ENCODE measurements around the gene KRTAP26-1. TPM values are rescaled to one million over a fixed set of nuclear protein-coding genes. Genes with fewer than 3 reads are reported as not detected.

Gene KRTAP26-1, protein sequence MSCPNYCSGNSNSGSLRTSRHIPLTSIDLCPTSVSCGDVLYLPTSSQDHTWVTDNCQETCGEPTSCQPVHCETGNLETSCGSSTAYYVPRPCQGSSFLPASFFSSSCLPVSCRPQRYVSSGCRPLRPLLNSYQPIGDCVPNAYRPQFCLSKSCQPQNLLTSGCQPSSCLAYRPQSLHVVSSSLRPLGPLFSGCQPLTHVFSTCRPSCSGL
- not detected in 2 replicates for total RNA-seq

DNA sequence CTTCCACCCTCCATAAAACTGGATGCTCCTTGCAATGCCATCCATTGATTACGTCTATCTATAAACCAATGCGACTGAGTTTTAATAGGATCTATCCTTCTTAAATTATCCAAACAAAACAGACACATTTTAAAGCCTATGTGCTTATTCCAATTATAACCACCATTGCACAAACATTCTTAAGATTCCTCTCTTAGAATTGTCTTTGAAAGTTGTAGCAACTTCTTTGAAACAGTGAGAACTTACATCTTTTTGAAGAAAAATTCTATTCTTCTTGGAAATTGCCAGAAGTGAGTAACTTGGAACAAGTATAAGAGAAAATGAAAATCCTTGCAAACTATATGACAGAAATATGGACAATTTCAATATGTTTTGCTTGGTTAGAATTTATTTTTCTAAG, at the start of gene KRTAP26-1:
KRTAP26-1 (minus strand) TSS at position 101 of the 400 bp plus-strand sequence. CDS start 280 bp downstream, outside the sequence.
- intact Hi-C loops (cut with micrococcal nuclease): no loop called here

GRCh38 chr21:30355906-30356305, 35.8 kb upstream of the KRTAP26-1 start:
- intact Hi-C loops (cut with micrococcal nuclease): no loop called here

DNA sequence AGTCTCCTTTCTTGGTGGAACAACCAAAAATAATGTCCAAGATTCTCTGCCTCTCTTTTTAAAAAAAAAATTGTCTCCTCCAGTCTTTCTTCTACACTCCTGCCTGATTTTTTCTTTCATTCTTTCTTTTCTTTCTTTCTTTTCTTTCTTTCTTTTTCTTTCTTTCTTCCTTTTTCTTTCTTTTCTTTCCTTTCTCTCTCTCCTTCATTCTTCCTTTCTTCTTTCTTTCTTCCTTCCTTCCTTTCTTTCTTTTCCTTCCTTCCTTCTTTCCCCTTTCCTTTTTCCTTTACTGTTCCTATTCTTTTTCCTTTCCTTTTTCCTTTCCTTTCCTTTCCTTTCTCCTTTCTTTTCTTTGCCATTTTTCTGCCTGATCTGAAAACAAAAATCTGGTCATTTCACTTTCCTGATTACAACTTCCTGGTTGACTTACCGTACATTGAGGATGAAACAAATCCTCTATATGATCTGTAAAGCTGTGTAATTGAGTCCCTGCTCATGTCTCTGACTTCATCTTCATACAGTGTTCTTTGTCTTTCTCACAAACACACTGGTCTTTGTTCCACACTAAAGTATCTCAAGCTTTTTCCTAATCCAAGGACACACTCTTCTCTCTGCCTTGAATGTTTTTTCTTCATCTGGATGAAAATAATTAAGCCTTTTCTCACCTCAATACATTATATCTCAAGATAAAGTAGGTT, 34.3 kb upstream of the KRTAP26-1 start:
- intact Hi-C loops (cut with micrococcal nuclease): no loop called here

DNA sequence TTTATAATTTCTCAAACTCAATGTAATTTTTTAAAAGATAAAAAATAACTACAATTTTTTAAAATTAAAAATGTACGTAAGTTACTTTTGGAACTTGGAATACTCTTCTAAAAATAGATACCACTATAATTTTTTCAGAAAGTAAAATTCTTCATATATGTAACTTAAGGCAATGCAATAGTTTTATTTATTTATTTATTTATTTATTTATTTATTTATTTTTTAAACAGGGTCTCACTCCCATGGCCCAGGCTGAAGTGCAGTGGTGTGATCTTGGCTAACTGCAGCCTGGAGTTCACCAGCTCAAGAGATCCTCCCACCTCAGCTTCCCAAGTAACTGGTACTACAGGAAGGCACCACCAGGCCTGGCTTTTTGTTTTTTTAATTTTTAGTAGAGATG, 31.4 kb upstream of the KRTAP26-1 start:
- intact Hi-C loops (cut with micrococcal nuclease): no loop called here

DNA sequence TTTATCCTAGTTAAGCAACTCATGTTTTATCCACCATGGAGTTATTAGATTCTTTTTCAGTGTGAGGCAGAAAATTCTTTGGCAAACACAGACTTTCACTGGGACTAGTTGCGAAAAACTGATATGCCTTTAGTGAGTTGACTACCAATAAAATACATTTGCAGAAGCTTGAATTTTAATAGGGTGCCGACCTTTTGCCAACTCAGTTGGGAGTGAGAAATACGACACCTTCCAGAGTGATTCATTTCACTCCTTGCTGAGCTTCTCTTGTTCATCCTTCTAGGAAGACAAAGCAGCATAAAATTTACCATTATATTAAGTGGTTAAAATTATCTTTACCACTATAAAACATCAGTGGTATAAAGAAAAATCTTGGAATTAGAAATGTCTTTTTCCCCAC, 29.5 kb upstream of the KRTAP26-1 start:
- intact Hi-C loops (cut with micrococcal nuclease): loop anchor here (10.0 kb wide), 1 partner anchor 1255 kb away; no protein-coding TSS in a partner anchor

- intact Hi-C loops (cut with micrococcal nuclease): loop anchor here (10.0 kb wide), 1 partner anchor 1256 kb away; no protein-coding TSS in a partner anchor
Measured at GRCh38 chr21:30348506-30348905, 28.4 kb upstream of the KRTAP26-1 start, which contains the start of gene KRTAP23-1. TSS of gene KRTAP23-1 (minus strand) at chr21:30348606. CDS start at chr21:30348606, 0 bp downstream.

DNA sequence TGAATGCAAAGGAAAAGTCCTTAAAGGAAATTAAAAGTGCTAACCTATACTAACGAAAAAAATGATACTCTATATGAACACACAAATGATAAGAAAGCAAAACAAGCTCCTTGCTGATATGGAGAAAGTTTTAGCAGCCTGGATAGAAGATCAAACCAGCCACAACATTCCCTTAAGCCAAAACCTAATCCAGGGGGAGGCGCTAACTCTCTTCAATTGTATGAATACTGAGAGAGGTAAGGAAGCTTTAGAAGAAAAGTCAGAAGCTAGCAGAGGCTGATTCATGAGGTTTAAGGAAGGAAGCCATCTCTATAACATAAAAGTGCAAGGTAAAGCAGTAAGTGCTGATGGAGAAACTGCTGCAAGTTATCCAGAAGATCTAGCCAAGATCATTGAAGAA, 24.9 kb upstream of the KRTAP26-1 start:
- intact Hi-C loops (cut with micrococcal nuclease): loop anchor here (10.0 kb wide), 1 partner anchor 1260 kb away; no protein-coding TSS in a partner anchor

GRCh38 chr21:30340714-30341573, 20.8 kb upstream of the KRTAP26-1 start:
- intact Hi-C loops (cut with micrococcal nuclease): loop anchor here (10.0 kb wide), 1 partner anchor 1264 kb away; no protein-coding TSS in a partner anchor

DNA sequence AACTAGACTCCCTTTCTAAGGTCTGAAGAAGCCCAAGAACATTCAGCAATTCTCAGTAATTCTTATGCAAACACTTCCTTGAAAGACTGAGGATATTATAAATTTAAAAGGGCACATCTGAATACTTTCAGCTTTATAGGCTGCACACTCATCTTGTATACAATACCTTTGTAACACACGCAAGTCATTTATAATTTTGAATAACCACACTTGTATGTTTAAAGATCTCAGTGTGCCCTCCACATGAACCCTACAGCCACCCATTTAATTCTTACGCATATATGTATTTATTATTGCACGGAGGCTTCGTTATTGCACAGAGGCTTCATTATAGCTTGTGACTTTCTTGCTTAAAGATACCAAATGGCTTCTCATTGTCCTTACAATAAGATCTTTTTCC, 18.6 kb upstream of the KRTAP26-1 start:
- intact Hi-C loops (cut with micrococcal nuclease): no loop called here

DNA sequence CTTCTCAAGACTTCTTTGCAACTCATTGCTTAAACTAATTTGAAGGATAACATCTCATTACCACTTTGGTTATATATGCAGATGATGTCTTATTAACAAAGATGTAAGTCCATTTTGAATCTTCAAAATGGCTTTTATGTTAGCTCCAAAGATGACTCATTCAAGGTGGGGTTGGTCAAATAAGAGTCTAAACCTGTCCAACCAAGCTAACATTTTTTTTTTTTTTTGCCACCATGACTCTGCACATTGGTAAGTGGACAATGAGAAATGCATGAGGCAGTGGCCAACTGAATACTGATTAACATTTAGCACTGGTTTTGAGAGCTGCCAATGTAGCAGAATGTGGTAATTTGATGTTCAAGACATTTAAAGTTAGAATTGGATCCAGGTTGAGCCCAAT, 17.7 kb upstream of the KRTAP26-1 start:
- intact Hi-C loops (cut with micrococcal nuclease): no loop called here

- intact Hi-C loops (cut with micrococcal nuclease): no loop called here
Measured at GRCh38 chr21:30337276-30337744, 17.2 kb upstream of the KRTAP26-1 start, which contains the start of gene KRTAP27-1. TSS of gene KRTAP27-1 (minus strand) at chr21:30337694. CDS start at chr21:30337668, 26 bp downstream.

DNA sequence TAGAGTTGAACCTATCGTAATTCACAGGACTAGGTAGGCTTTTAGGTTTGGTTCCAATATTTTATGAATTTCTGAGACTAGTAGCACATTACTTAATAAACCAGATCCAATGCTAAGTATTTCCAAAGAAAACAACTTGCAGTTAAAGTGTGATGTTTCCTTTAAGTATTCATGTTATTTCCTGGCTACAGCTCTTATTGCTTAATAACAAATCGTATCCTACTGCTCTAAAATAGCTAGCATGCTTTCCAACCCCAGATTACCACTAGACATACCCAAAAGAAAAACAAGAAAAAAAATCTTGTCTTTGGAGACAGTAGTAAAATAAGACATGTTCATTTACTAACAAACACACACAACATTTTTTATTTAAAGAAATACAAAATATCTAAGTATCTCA, 16.5 kb upstream of the KRTAP26-1 start:
- intact Hi-C loops (cut with micrococcal nuclease): no loop called here

DNA sequence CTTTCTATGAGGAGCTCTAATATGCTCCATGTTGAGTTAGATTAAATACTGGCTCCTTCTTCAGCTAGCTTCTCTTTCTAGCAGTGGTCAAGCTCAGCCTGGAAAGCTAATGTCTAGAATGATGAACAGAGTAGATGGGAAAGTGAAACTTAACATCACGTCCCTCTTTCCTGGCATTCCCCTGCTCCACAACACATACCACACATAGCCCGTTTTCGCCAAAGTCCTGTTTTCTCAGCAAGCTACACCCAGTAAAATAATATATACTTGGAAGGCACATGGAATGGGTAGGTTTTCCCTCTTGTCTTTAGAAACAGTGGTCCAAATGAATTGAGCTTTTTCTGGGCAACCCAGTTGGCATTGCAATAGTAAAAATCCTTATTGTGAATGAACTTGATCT, 13.6 kb upstream of the KRTAP26-1 start:
- intact Hi-C loops (cut with micrococcal nuclease): no loop called here

GRCh38 chr21:30332681-30333080, 12.6 kb upstream of the KRTAP26-1 start:
- intact Hi-C loops (cut with micrococcal nuclease): no loop called here

DNA sequence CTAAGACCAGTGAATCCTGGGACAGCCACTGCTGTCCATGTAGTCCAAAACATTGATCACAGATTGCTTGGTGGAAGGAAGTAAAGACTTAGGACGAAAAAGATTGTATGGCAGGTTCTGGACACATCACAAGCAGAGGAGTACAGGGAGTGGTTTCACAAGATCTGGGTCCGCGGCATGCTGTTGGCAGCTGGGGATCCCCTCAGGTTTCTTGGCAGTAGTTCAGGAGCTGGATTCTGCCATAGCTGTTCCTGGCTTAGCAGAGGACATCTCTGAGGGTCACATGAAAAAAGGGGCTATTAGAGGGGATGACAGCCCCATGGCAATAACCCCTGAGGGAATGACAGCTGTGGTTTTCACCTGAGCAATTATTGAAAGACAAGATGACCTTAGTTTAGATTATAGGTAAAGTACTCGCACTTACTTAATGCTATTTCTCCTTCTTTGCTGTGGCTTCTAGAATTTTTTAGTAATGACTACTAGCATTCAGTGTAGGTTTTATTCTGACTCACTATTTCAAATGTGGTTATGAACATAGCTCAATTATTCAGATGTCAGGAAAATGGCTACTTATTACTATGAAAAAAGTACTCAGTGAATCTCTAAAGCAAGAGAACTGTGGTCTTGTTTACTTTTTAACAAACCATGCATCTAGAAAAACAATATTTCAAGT, 9.2 kb upstream of the KRTAP26-1 start:
- intact Hi-C loops (cut with micrococcal nuclease): no loop called here

GRCh38 chr21:30326390-30326789, 6.3 kb upstream of the KRTAP26-1 start:
- intact Hi-C loops (cut with micrococcal nuclease): no loop called here

- intact Hi-C loops (cut with micrococcal nuclease): no loop called here
Measured at GRCh38 chr21:30315701-30316100, 4.4 kb downstream of the KRTAP26-1 start.

DNA sequence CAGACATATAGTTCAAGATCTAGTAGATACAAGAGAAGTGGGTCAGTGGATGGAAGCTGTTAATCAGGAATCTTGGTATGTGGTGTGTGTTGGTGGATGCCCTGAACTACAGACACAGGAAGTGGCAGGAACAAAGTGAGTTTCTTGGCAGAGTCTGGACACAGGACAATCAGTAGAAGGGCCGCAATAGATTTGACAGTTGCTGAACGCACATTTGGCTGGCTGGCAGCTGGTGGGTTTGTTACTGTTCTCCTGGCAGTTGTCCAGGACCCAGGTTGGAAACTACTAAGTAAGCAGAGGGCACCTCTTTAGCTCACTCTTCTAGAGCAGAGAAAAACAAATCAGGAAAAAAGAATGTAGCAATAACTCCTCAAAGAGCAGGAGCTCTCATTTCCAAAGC, 13.2 kb downstream of the KRTAP26-1 start:
- intact Hi-C loops (cut with micrococcal nuclease): no loop called here

GRCh38 chr21:30305136-30305535, 15.0 kb downstream of the KRTAP26-1 start:
- intact Hi-C loops (cut with micrococcal nuclease): no loop called here

DNA sequence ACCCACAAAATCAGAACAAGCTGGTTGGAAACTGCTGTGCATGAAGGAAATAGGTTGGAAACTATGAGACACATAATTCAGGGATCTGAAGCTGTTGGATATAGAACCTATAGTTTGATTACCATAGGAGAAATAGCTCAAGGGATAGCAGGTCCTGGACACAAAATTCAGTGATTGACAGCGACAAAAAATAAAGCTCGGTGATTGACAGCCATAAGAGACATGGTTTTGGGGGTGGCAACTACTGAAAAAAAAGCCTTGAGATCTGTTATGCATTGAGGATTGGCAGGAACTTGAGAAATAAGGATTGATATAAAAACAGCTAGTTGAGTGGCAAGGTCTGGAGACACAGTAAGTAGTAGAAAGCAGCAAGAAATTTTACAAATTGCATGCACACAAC, 30.9 kb downstream of the KRTAP26-1 start, which contains the start of gene KRTAP25-1:
KRTAP25-1 (minus strand) TSS at position 300 of the 400 bp plus-strand sequence; CDS start at position 276, 24 bp downstream.
- intact Hi-C loops (cut with micrococcal nuclease): no loop called here

DNA sequence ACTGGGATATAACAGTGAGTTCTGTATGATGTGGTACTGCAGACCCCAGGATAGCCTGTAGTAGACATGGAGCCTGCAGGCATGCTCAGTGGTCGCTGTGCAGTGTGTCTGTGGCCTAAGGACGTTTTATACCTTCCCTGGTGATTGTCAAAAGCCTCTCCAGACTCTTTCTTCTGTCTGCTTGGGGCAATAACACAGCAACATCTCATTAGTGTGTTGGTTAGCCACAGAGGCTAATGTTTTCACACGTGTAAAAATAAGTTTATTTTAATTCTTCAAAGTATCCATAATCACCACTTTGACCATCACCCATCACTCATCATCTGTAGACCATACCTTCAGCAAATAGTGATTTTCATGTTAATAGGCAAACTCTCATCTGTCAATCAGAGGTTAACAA, 37.3 kb downstream of the KRTAP26-1 start, which contains the start of gene KRTAP24-1:
KRTAP24-1 (minus strand) TSS at position 101 of the 400 bp plus-strand sequence; CDS start at position 83, 18 bp downstream.
- intact Hi-C loops (cut with micrococcal nuclease): no loop called here
